22Rv1 (cell line): ENCODE results near the gene PRELID3B.

Source experiments
- H3K27ac ChIP-seq: fragments of 450-650 bp; 2 replicates; pipeline ENCODE4 v1.5.1; 2017
- CTCF ChIP-seq: fragments of 450-650 bp; IDR thresholded peaks from 2 replicates; pipeline ENCODE4 v1.5.1; 2017; ENCODE audit warnings: mild to moderate bottlenecking
- ZFX ChIP-seq: fragments of 450-650 bp; IDR thresholded peaks from 2 replicates; pipeline ENCODE4 v1.6.1; 2017; ENCODE audit warnings: antibody characterized with exemption, borderline replicate concordance

The PRELID3B gene

GRCh38 chr20:59008715-59009336 is 33.8 kb downstream of the PRELID3B start:
- TF ChIP-seq ZFX: no peak
- H3K27ac ChIP-seq: no peak overlapping the region

- TF ChIP-seq CTCF: no peak
- TF ChIP-seq ZFX: no peak
- peak overlapping the region; percentile 58; the same call in 1 of the 2 replicates for H3K27ac ChIP-seq
Measured at GRCh38 chr20:59007665-59008511, 34.7 kb downstream of the PRELID3B start.

GRCh38 chr20:59006864-59007664 is 35.5 kb downstream of the PRELID3B start, which contains the start of gene CTSZ:
TSS of gene CTSZ (minus strand) at chr20:59007254. CDS start at chr20:59007128, 126 bp downstream.
- TF ChIP-seq CTCF: no peak
- TF ChIP-seq ZFX: no peak
- H3K27ac ChIP-seq: peak within 1 kb of the TSS; percentile 58

- H3K27ac ChIP-seq: peak overlapping the region; percentile 58
- no peak for TF ChIP-seq CTCF
- TF ChIP-seq ZFX: no peak
Measured at GRCh38 chr20:59006167-59006863, 36.3 kb downstream of the PRELID3B start.

GRCh38 chr20:59005523-59006166 is 36.9 kb downstream of the PRELID3B start:
- H3K27ac ChIP-seq: no peak overlapping the region; the same call in 1 of the 2 replicates
- TF ChIP-seq ZFX (no peak), CTCF (no peak)

GRCh38 chr20:59004763-59005522 is 37.6 kb downstream of the PRELID3B start:
- H3K27ac ChIP-seq: no peak overlapping the region
- TF ChIP-seq ZFX (no peak), CTCF (no peak)
